Thyroid gland (tissue), 4 donors: Measurements from ENCODE around the gene PRLHR. TPM values are rescaled to one million over a fixed set of nuclear protein-coding genes. Genes with fewer than 3 reads are reported as not detected.

Experiments
- DNase-seq, 2 donors: peaks; one replicate each; pipeline ENCODE4 v3.0.0-alpha.2; 2019
- H3K27ac ChIP-seq, 3 donors: fragments of 200-600 bp; sonication (generic); 1 replicate in 2 of 3; 2 replicates in 1 of 3; pipeline ENCODE4 v1.5.1; 2016 to 2019; ENCODE audit warnings: mild to moderate bottlenecking in 1 of 3, moderate library complexity in 1 of 3
- H3K27me3 ChIP-seq: fragments of 200-600 bp; sonication (generic); one replicate; pipeline ENCODE4 v1.5.1; 2019
- H3K36me3 ChIP-seq, 2 donors: fragments of 200-600 bp; sonication (generic); one replicate each; pipeline ENCODE4 v1.5.1; 2016 to 2019
- H3K4me1 ChIP-seq, 2 donors: fragments of 200-600 bp; sonication (generic); one replicate each; pipeline ENCODE4 v1.5.1; 2017 to 2019
- H3K4me3 ChIP-seq, 3 donors: fragments of 200-600 bp; sonication (generic); replicated peaks in 1 of 3; 1 replicate in 2 of 3; 2 replicates in 1 of 3; pipeline ENCODE4 v1.5.1; 2016; ENCODE audit warnings: mild to moderate bottlenecking in 1 of 3
- H3K9me3 ChIP-seq: fragments of 200-600 bp; sonication (generic); one replicate; pipeline ENCODE4 v1.5.1; 2017
- CTCF ChIP-seq, 6 experiments: fragments of 200-600 bp in 3 of 6; fragments of 450-650 bp in 3 of 6; sonication (generic) in 3 of 6; IDR thresholded peaks; one replicate each; pipeline ENCODE4 v1.5.1; 2016 to 2019; ENCODE audit warnings: antibody characterized with exemption in 6 of 6, mild to moderate bottlenecking in 2 of 6, inconsistent platforms in 1 of 6, moderate library complexity in 1 of 6
- POLR2A ChIP-seq, 2 donors: fragments of 450-650 bp; IDR thresholded peaks; one replicate each; pipeline ENCODE4 v1.6.1; 2017; ENCODE audit warnings: antibody characterized with exemption in 2 of 2, mild to moderate bottlenecking in 2 of 2, moderate library complexity in 1 of 2
- WGBS, 2 donors: methylation state at CpG; one replicate each; pipeline ENCODE4 v1.1.5; 2017; 5-methylcytosine and 5-hydroxymethylcytosine counted together
- intact Hi-C: fragments of 100-400 bp; cut with DNase I; formaldehyde crosslinking; loops from one replicate; pipeline ENCODE4 v1.15.1; 2023
- total RNA-seq, 4 donors: library from RNA; depleted of rRNA; stranded (reverse); fragments of >200 nt; gene quantifications; one replicate each; pipeline ENCODE4 v1.2.3, GENCODE V29; 2016

The PRLHR gene
- total RNA-seq, result not detected

GRCh38 chr10:118595598-118596425 is at the start of gene PRLHR:
TSS of gene PRLHR (minus strand) at chr10:118595648. CDS start at chr10:118595244, 404 bp downstream.
- H3K4me1 ChIP-seq, result peaks cover 0 to 10% of the 10 kb centered on the region in 2 donors
- peak; percentile 16 to 46 for DNase-seq
- no peak within 1 kb of the TSS for H3K27ac ChIP-seq
- TF ChIP-seq CTCF (IDR thresholded peaks at IDR 0.05), result no peak
- no peak for TF ChIP-seq POLR2A (IDR thresholded peaks at IDR 0.05)
- H3K9me3 ChIP-seq, result no peaks in the 10 kb centered on the region
- intact Hi-C loops, result no loop called here
- no peak within 1 kb of the TSS for H3K4me3 ChIP-seq
- no peaks in the 10 kb centered on the region for H3K36me3 ChIP-seq
- H3K27me3 ChIP-seq, result peaks cover 24% of the 10 kb centered on the region
- 8 to 9% methylated on average over 39 to 44 of the region's 52 CpGs for WGBS, 2 donors

GRCh38 chr10:118642228-118642627 is 46.8 kb upstream of the PRLHR start:
- intact Hi-C loops, result no loop called here
- H3K27me3 ChIP-seq, result no peaks in the 10 kb centered on the region
- no peak for DNase-seq
- no peaks in the 10 kb centered on the region for H3K4me1 ChIP-seq
- H3K36me3 ChIP-seq, result no peaks in the 10 kb centered on the region
- H3K9me3 ChIP-seq, result no peaks in the 10 kb centered on the region
- TF ChIP-seq CTCF (IDR thresholded peaks at IDR 0.05) (no peak), POLR2A (IDR thresholded peaks at IDR 0.05) (no peak)
- 74 to 79% methylated on average over 2 of the region's 2 CpGs for WGBS, 2 donors
- H3K27ac ChIP-seq, result no peak overlapping the region
- H3K4me3 ChIP-seq, result no peak overlapping the region

DNA sequence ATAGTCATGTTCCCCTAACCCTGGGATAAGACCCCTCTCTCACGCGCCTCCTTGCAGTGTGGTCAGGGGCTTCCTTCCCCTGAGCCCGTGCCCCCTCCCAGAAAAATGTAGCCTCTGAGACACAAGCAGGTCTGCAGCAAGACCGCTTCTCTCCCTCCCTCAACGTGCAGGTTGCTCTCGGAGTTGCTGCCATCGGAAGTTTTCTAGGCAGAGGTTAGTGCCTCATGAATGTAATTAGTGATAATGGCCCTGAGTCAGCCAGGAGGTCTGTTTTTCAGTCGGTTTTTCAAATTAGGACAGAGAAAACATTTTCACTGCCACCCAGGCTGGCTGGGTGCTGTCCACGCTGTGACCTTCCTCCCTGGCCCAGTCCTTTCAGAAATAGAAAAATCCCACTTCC is 43.2 kb upstream of the PRLHR start:
- no peak overlapping the region for H3K27ac ChIP-seq
- TF ChIP-seq POLR2A (IDR thresholded peaks at IDR 0.05), result no peak
- TF ChIP-seq CTCF (IDR thresholded peaks at IDR 0.05), result no peak
- WGBS, 2 donors, result 76 to 77% methylated on average over 9 of the region's 9 CpGs
- no peak overlapping the region for H3K4me3 ChIP-seq
- H3K27me3 ChIP-seq, result no peaks in the 10 kb centered on the region
- H3K4me1 ChIP-seq, result no peaks in the 10 kb centered on the region
- no peaks in the 10 kb centered on the region for H3K9me3 ChIP-seq
- no peaks in the 10 kb centered on the region for H3K36me3 ChIP-seq
- no peak for DNase-seq
- intact Hi-C loops, result no loop called here

DNA sequence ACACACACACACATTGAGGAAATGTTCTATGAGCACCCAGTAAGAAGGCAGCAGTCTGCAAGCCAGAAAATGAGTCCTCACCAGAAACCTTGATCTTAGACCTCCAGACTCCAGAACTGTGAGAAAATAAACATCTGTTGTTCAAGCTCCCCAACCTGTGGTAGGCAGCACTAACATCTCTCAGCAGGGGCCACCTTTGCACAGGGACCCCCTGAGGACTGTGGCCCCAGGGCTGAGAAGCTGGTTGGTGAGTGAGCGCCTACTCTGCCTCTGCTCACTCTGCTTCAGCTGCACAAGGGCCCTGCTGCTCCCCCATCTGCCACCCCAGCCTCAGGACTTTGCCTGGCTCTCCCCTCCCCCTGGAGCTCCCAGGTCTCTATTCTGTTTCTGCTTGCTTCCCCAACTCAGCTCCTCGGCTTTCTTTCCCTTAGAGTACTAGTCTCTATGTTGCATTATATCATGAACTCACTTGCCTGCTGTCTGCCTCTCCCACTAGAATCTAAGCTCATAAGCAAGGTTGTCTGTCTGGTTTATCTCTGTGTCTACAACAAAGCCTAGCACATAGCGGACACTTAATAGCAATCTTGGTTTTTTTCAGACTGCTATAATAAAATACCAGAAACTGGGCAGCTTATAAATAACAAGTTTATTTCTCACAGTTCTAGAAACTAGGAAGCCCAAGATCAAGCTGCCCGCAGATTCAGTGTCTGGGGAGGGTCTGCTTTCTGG is 40.4 kb upstream of the PRLHR start:
- Histone ChIP-seq H3K27ac (no peak overlapping the region), H3K4me1 (no peaks in the 10 kb centered on the region), H3K9me3 (no peaks in the 10 kb centered on the region), H3K27me3 (no peaks in the 10 kb centered on the region), H3K36me3 (no peaks in the 10 kb centered on the region), H3K4me3 (no peak overlapping the region)
- DNase-seq, result no peak
- intact Hi-C loops, result no loop called here
- 83 to 90% methylated on average over 4 of the region's 4 CpGs for WGBS, 2 donors
- TF ChIP-seq CTCF (IDR thresholded peaks at IDR 0.05) (no peak), POLR2A (IDR thresholded peaks at IDR 0.05) (no peak)

DNA sequence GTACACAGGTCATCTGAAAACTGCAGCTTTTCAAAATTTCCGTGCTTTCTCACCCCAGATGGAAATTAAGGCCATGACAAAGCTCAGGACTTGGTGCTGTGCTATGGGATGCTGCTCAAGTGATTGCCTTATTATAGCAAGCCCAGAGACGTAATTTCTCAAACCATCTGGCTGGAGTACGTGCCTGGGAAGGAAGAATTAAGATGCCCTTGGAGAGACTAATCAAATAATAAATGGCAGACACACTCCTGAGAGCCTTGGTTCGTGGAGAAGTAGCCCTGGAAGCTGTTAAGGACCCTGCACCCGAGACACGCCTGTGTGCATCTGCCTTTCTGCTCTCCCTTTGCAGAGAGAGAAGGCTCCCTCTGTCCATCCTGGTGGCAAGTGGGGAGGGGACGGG is 38.3 kb upstream of the PRLHR start:
- DNase-seq, result no peak
- no peaks in the 10 kb centered on the region for H3K9me3 ChIP-seq
- no peaks in the 10 kb centered on the region for H3K27me3 ChIP-seq
- no peak for TF ChIP-seq CTCF (IDR thresholded peaks at IDR 0.05)
- TF ChIP-seq POLR2A (IDR thresholded peaks at IDR 0.05), result no peak
- H3K36me3 ChIP-seq, result no peaks in the 10 kb centered on the region
- 31 to 39% methylated on average over 4 to 7 of the region's 7 CpGs for WGBS, 2 donors
- H3K4me1 ChIP-seq, result no peaks in the 10 kb centered on the region
- intact Hi-C loops, result no loop called here
- no peak overlapping the region for H3K4me3 ChIP-seq
- no peak overlapping the region for H3K27ac ChIP-seq
